Measurements from ENCODE around the gene COX7B2.
A peak's percentile ranks its signal among the peaks of the same experiment; 100 is the strongest.

Gene COX7B2

DNA sequence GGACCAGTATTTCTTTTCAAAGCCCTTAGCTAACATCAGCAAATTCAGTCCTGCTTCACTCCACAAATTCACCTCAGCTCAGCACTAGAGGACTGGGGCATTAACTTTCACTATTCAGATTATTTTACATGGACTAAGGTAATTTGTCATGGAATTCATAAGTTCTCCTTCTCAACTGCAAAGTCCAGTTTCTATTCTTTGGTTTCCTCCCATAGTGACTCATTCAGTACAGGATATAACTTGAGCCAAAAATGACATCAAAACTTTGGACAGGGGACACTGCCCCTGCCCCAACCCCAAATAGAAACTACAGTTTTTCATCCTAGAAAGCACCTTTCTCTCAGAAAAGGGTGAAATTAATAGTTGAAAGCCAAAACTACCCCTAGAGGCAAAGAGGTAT lies 52.7 kb downstream of the COX7B2 start:
- no peak for DNase-seq
- no peak overlapping the region for H3K4me3 Mint-ChIP-seq
- no peaks in the 10 kb centered on the region for H3K4me1 Mint-ChIP-seq (ENCODE audit: low read depth in 2 of 2)
- H3K9me3 Mint-ChIP-seq = no peaks in the 10 kb centered on the region
- no peak for ATAC-seq (replicated peaks)
- H3K27me3 Mint-ChIP-seq = peaks cover 0 to 8% of the 10 kb centered on the region in 2 donors
- no peak overlapping the region for H3K27ac Mint-ChIP-seq
- no peaks in the 10 kb centered on the region for H3K36me3 Mint-ChIP-seq (ENCODE audit: insufficient read depth)

DNA sequence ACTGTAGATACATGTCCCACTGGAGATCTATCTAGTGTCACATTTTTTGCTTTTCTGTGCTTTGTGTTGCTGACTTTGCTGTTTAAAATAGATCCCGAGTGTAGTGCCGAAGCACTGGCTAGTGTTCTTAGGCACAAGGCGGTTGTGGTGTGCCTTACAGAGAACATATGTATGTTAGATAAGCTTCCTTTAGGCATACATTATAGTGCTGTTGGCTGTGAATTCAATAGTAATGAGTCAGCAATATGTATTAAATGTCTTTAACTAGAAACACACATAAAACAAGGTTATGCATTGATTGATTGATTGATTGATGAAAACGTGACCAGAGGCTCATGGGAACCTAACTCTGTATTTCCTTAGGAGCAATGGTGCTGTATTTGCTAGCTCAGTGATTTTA lies 56.2 kb downstream of the COX7B2 start:
- Mint-ChIP-seq H3K27ac (no peak overlapping the region), H3K27me3 (peaks cover 0 to 8% of the 10 kb centered on the region in 2 donors), H3K4me1 (ENCODE audit: low read depth in 2 of 2) (no peaks in the 10 kb centered on the region)

DNA sequence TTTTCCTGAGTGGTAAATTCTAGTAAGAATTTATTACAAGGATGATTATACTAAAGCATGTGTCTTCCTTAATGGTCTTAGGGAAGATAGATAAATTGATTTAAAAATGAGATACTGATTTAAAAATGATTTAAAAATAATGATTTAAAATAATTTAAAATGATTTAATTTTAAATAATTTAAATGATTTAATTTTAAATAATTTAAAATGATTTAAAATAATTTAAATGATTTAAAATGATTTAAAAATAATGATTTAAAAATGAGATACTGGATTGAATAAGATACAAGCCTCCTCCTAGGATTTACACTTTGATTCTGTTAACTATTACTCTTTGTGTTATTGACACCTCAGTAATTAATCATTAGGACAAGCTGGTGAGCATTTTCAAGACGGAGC lies 59.0 kb downstream of the COX7B2 start:
- DNase-seq (no peak), ATAC-seq (replicated peaks) (no peak)
- Mint-ChIP-seq H3K9me3 (no peaks in the 10 kb centered on the region), H3K36me3 (ENCODE audit: insufficient read depth) (no peaks in the 10 kb centered on the region), H3K27me3 (peaks cover 0 to 8% of the 10 kb centered on the region in 2 donors), H3K27ac (no peak overlapping the region), H3K4me3 (no peak overlapping the region), H3K4me1 (ENCODE audit: low read depth in 2 of 2) (no peaks in the 10 kb centered on the region)

More for the DNA sequence above, 56.2 kb downstream of the COX7B2 start:
- ATAC-seq (replicated peaks) (no peak), DNase-seq (no peak)
- no peak overlapping the region for H3K4me3 Mint-ChIP-seq
- no peaks in the 10 kb centered on the region for H3K9me3 Mint-ChIP-seq
- no peaks in the 10 kb centered on the region for H3K36me3 Mint-ChIP-seq (ENCODE audit: insufficient read depth)

DNA sequence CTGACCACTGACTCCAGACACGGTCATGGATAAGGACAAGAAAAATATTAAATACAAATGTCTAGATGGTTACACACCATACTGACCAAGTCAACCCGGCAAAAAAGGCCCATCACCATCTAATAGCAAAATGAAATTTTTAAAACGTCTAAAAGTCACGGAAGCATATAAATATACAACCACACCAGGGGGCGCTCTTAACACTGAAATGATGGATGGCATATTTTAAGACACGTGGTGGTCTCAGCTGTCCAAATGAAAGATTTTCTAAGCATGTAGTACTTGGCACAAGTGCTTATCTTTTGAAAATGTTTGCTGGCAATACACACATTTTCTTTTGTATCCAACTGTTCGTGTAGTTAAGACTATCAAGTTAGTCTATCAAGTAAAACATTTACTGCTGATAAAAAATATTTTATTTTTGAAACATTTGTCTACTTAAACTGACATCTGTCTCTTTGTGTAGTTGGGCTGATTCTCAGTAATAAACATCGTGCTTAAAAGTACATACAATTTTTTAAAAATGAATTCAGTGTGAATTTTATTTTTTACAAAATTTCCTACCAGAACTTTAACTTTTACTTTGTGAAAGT lies 64.6 kb downstream of the COX7B2 start:
- peak; percentile 58 for ATAC-seq (replicated peaks)
- H3K27ac Mint-ChIP-seq = no peak overlapping the region
- no peak overlapping the region for H3K4me3 Mint-ChIP-seq
- H3K36me3 Mint-ChIP-seq (ENCODE audit: insufficient read depth) = no peaks in the 10 kb centered on the region
- H3K27me3 Mint-ChIP-seq = no peaks in the 10 kb centered on the region
- peak; percentile 36 to 45 (median 41) for DNase-seq
- no peaks in the 10 kb centered on the region for H3K9me3 Mint-ChIP-seq
- peaks cover 0 to 8% of the 10 kb centered on the region in 2 donors for H3K4me1 Mint-ChIP-seq (ENCODE audit: low read depth in 2 of 2)

DNA sequence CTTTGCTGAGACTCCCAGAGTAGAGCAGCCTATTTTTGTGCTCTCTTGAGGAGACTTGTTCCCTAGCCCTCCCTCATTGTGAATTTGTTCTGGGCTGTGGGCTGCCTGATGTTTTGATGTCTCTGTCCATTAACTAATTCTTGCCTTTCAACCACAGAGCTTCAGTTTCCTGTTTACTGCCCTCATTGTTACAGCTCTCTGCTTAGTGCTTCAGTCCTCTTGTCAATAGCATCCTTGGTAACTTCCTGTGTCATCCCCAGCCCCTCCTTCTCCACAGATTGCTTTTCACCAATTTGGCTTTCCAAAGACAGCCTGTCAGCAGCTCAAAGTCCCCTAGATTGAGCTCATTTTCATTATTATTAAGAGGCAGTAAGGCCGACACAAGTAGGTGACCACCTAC lies 69.9 kb downstream of the COX7B2 start:
- no peaks in the 10 kb centered on the region for H3K27me3 Mint-ChIP-seq
- peak overlapping the region; percentile 70 to 84 for H3K27ac Mint-ChIP-seq
- H3K4me1 Mint-ChIP-seq (ENCODE audit: low read depth in 2 of 2) = peaks cover 4 to 13% of the 10 kb centered on the region in 2 donors
- peak; percentile 84 for ATAC-seq (replicated peaks)
- H3K36me3 Mint-ChIP-seq (ENCODE audit: insufficient read depth) = no peaks in the 10 kb centered on the region
- H3K9me3 Mint-ChIP-seq = no peaks in the 10 kb centered on the region
- peak overlapping the region; percentile 5 to 54 for H3K4me3 Mint-ChIP-seq
- DNase-seq = peak in 1 of 3 experiments; percentile 2

DNA sequence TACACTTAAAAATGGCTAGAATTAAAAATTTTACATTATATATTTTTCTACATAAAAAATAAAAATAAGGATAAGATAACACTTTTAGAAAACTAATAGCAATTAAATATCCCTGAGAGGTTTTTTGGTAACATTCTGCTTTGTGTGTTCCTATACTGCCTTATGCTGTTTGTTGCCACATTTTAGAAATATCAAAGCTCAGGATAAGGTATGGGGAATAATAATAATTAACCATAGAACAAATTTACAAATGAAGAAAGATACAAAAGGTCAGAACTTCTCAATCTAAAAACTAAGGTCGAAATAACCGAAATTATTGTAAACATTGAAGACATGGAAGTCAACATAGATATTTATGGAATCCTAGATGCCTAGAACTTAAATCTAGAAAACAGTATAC lies 71.4 kb downstream of the COX7B2 start:
- H3K4me1 Mint-ChIP-seq (ENCODE audit: low read depth in 2 of 2) = peaks cover 4 to 13% of the 10 kb centered on the region in 2 donors
- no peaks in the 10 kb centered on the region for H3K36me3 Mint-ChIP-seq (ENCODE audit: insufficient read depth)
- ATAC-seq (replicated peaks) (no peak), DNase-seq (no peak)
- no peaks in the 10 kb centered on the region for H3K9me3 Mint-ChIP-seq
- no peak overlapping the region for H3K4me3 Mint-ChIP-seq
- H3K27ac Mint-ChIP-seq = peak overlapping the region in 1 of 2 donors; percentile 2
- H3K27me3 Mint-ChIP-seq = no peaks in the 10 kb centered on the region

DNA sequence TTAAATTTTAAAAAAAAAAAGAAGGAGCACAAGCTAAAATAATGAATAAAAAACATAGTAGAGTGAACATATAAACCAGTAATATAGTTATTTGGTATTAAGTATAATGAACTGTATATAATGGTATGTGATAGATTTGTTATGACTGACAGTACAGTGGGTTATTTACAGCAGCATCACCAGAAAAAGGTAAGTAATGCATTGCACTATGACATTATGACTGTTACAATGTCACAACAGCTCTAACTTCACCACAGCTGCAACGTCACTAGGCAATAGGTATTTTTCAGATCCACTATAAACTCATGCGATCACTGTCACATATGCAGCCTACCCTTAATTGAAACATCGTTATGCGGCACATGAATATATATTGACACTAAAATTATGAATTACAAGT lies 72.5 kb downstream of the COX7B2 start:
- Mint-ChIP-seq H3K27ac (no peak overlapping the region), H3K36me3 (ENCODE audit: insufficient read depth) (no peaks in the 10 kb centered on the region), H3K4me1 (ENCODE audit: low read depth in 2 of 2) (peaks cover 4 to 13% of the 10 kb centered on the region in 2 donors), H3K4me3 (no peak overlapping the region), H3K9me3 (no peaks in the 10 kb centered on the region), H3K27me3 (no peaks in the 10 kb centered on the region)
- no peak for DNase-seq
- ATAC-seq (replicated peaks) = no peak

DNA sequence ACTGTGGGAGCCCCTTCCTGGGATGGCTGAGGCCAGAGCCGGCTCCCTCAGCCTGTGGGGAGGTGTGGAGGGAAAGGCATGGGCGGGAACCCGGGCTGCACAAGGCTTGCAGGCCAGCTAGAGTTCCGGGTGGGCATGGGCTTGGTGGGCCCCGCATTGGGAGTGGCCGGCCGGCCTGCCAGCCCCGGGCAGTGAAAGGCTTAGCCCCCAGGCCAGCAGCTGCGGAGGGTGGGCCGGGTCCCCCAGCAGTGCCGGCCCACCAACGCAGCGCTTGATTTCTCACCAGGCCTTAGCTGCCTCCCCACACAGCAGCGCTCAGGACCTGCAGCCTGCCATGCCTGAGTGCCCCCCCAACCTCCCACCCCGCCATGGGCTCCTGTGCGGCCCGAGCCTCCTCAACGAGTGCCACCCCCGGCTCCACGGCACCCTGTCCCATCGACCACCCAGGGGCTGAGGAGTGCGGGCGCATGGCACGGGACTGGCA lies 78.0 kb downstream of the COX7B2 start:
- no peak overlapping the region for H3K4me3 Mint-ChIP-seq
- no peak overlapping the region for H3K27ac Mint-ChIP-seq
- H3K27me3 Mint-ChIP-seq = peaks cover 0 to 8% of the 10 kb centered on the region in 2 donors
- no peak for DNase-seq
- H3K36me3 Mint-ChIP-seq (ENCODE audit: insufficient read depth) = no peaks in the 10 kb centered on the region
- no peaks in the 10 kb centered on the region for H3K4me1 Mint-ChIP-seq (ENCODE audit: low read depth in 2 of 2)
- no peak for ATAC-seq (replicated peaks)
- no peaks in the 10 kb centered on the region for H3K9me3 Mint-ChIP-seq

DNA sequence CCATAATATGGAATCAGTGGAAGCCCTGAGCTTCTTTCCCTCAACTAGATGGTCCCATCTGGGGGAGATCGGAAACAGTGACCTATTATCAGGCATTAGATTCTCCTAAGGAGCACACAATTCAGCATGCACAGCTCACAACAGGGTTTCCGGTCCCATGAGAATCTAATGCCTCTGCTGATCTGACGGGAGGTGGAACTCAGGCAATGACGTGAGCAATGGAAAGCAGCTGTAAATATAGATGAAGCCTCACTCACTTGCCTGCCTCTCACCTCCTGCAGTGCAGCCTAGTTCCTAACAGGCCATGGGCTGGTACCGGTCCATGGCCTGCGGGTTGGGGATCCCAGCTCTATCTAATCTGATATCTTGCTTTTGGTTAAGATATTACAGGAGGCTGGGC lies 88.9 kb downstream of the COX7B2 start:
- no peaks in the 10 kb centered on the region for H3K9me3 Mint-ChIP-seq
- peaks cover 0 to 6% of the 10 kb centered on the region in 2 donors for H3K27me3 Mint-ChIP-seq
- no peak for ATAC-seq (replicated peaks)
- no peak overlapping the region for H3K4me3 Mint-ChIP-seq
- peaks cover 4% of the 10 kb centered on the region for H3K36me3 Mint-ChIP-seq (ENCODE audit: insufficient read depth)
- H3K27ac Mint-ChIP-seq = no peak overlapping the region
- no peaks in the 10 kb centered on the region for H3K4me1 Mint-ChIP-seq (ENCODE audit: low read depth in 2 of 2)
- no peak for DNase-seq

DNA sequence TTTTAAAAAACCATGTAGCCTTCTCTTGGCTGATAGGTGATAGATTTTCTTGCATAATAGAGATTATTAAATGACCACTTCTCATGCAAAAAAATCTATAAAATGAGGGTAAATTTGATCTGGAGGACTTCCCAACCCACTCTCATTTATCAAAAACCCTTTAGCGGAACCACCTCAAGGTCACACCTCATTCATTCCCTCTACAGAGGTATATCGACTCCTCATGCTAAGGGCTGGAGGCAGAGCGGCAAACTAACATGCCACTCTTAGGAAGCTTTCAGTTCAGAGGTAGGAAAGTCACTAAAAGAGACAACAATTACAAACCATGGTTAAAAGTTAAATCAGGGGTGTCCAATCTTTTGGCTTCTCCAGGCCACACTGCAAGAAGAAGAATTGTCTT lies 90.0 kb downstream of the COX7B2 start:
- Mint-ChIP-seq H3K9me3 (no peaks in the 10 kb centered on the region), H3K36me3 (ENCODE audit: insufficient read depth) (peaks cover 4% of the 10 kb centered on the region), H3K27ac (no peak overlapping the region), H3K4me1 (ENCODE audit: low read depth in 2 of 2) (no peaks in the 10 kb centered on the region), H3K4me3 (no peak overlapping the region), H3K27me3 (no peaks in the 10 kb centered on the region)
- DNase-seq = no peak
- no peak for ATAC-seq (replicated peaks)

DNA sequence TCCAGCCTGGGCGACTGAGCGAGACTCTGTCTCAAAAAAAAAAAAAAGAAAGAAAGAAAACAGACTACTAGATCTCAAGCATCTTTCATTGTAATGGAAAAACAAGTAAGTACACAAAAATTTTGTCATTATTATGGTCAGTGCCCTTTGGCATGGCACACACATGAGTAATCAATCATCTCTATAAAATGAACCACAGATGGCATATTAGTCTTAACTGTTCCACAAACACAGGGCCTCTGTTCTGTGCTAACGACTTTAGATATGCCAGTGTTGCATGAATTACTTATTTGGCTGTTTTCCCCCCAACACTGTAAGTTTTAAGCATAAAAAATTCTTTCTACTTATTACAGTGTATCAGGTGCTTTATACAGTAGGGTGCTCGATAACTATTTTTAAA lies 90.4 kb downstream of the COX7B2 start:
- Mint-ChIP-seq H3K36me3 (ENCODE audit: insufficient read depth) (peaks cover 4% of the 10 kb centered on the region), H3K9me3 (no peaks in the 10 kb centered on the region), H3K4me3 (no peak overlapping the region), H3K4me1 (ENCODE audit: low read depth in 2 of 2) (no peaks in the 10 kb centered on the region), H3K27me3 (no peaks in the 10 kb centered on the region), H3K27ac (no peak overlapping the region)
- DNase-seq (no peak), ATAC-seq (replicated peaks) (no peak)

DNA sequence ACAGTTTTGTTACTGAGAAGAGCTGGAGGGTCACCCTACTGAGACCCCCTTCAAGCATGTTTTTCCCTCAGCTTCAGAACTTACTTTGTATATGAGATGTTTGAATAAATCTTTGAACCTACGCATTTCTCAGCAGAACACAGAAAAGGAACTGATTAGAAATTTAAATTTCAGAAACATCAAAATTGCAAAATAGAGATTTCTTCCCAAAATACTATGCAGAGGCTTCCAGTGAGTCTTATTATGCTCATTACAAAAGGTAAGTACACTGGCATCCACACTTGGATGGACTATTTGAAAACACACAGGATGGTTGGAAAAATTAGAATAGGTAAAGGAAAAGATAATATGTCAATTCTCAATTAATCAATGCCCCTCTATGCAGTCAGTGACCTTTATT lies 91.2 kb downstream of the COX7B2 start:
- Mint-ChIP-seq H3K9me3 (no peaks in the 10 kb centered on the region), H3K27me3 (peaks cover 0 to 6% of the 10 kb centered on the region in 2 donors), H3K27ac (no peak overlapping the region), H3K4me1 (ENCODE audit: low read depth in 2 of 2) (no peaks in the 10 kb centered on the region), H3K36me3 (ENCODE audit: insufficient read depth) (peaks cover 4% of the 10 kb centered on the region), H3K4me3 (no peak overlapping the region)
- ATAC-seq (replicated peaks) = no peak
- no peak for DNase-seq

DNA sequence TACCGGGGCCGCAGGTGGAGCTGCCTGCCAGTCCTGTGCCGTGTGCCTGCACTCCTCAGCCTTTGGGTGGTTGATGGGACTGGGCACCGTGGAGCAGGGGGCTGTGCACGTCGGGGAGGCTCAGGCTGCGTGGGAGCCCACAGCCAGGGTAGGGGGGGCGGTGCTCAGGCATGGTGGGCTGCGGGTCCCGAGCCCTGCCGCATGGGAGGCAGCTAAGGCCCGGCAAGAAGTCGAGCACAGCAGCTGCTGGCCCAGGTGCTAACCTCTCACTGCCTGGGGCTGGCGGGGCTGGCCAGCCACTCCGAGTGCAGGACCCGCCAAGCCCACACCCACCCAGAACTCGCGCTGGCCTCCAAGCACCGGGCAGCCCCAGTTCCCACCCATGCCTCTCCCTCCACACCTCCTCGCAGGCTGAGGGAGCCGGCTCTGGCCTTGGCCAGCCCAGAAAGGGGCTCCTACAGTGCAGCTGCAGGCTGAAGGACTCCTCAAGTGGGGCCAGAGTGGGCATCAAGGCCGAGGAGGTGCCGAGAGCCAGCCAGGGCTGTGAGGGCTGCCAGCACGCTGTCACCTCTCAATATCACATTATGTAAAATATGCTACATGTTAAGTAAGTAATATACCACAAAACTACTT lies 104.1 kb downstream of the COX7B2 start:
- Mint-ChIP-seq H3K4me1 (ENCODE audit: low read depth in 2 of 2) (no peaks in the 10 kb centered on the region), H3K27ac (no peak overlapping the region), H3K4me3 (no peak overlapping the region), H3K36me3 (ENCODE audit: insufficient read depth) (no peaks in the 10 kb centered on the region), H3K9me3 (no peaks in the 10 kb centered on the region), H3K27me3 (no peaks in the 10 kb centered on the region)
- DNase-seq (no peak), ATAC-seq (replicated peaks) (no peak)

DNA sequence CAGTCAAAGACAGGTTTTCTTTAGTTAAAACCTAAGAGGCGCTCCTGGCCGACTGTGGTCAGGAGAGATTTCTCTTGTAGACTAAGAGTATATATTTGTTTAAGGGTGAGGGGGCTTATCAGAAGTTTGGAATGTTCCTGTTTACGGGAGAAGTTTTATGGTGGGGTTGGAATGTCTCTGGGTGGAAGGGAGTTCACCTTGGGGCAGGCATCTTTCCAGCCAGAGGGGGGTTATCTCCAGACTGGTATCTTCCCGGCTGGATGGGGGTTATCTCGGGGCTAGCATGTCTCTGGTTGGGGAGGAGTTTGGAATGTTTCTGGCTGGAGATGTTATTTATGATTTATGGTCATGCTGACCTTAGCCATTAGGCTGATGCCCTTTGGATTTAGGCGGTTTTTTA lies 116.0 kb downstream of the COX7B2 start:
- Mint-ChIP-seq H3K27ac (no peak overlapping the region), H3K27me3 (peaks cover 0 to 11% of the 10 kb centered on the region in 2 donors), H3K9me3 (no peaks in the 10 kb centered on the region), H3K4me3 (no peak overlapping the region), H3K36me3 (ENCODE audit: insufficient read depth) (no peaks in the 10 kb centered on the region), H3K4me1 (ENCODE audit: low read depth in 2 of 2) (no peaks in the 10 kb centered on the region)
- DNase-seq (no peak), ATAC-seq (replicated peaks) (no peak)

Measured in effector memory CD8-positive, alpha-beta T cell (primary cell).